OCI-LY7 (cell line): ENCODE data around the gene MINDY4. TPM values are rescaled to one million over a fixed set of nuclear protein-coding genes. Genes with fewer than 3 reads are reported as not detected.

Experiments
- BruUV-seq: library from RNA; stranded (reverse); fragments of 400-500 nt; replicated peaks from 2 replicates; lab custom pipeline; 2021; lab: Mats Ljungman, UMichigan
- CTCF ChIA-PET: fragments of 300-600 bp; sonication (Branson Sonifier 250); formaldehyde crosslinking; loops from one replicate; lab custom pipeline; 2022; ENCODE audit warnings: antibody characterized with exemption; ENCODE audit not compliant: unreplicated experiment; lab: Charles Lee
- POLR2A ChIA-PET: fragments of 300-600 bp; sonication (Branson Sonifier 250); formaldehyde crosslinking; loops from one replicate; lab custom pipeline; 2022; ENCODE audit warnings: antibody characterized with exemption; lab: Charles Lee
- DNase-seq: peaks from one replicate; pipeline ENCODE4 v3.0.0-alpha.2; 2015; ENCODE audit warnings: low spot score
- H2AFZ ChIP-seq: fragments of 200-600 bp; sonication (generic), shearing (Covaris generic); 2 replicates; pipeline ENCODE4 v1.6.1; 2014; ENCODE audit warnings: mild to moderate bottlenecking, antibody characterized with exemption, low read length, moderate library complexity
- H3K27ac ChIP-seq: fragments of 200-600 bp; sonication (generic); 2 replicates; pipeline ENCODE4 v1.5.1; 2014; ENCODE audit warnings: mixed run types, low read depth, mild to moderate bottlenecking, moderate library complexity, low read length, inconsistent platforms; ENCODE audit not compliant: poor library complexity, severe bottlenecking
- H3K36me3 ChIP-seq: fragments of 200-600 bp; sonication (generic); 2 replicates; pipeline ENCODE4 v1.6.1; 2014; ENCODE audit warnings: mild to moderate bottlenecking, antibody characterized with exemption, low read length, moderate library complexity, mixed read lengths; ENCODE audit not compliant: insufficient read depth
- H3K4me1 ChIP-seq: fragments of 200-600 bp; sonication (generic); 2 replicates; pipeline ENCODE4 v1.5.1; 2014; ENCODE audit warnings: mild to moderate bottlenecking, low read length; ENCODE audit not compliant: insufficient read depth, poor library complexity, severe bottlenecking
- H3K4me2 ChIP-seq: fragments of 200-600 bp; sonication (generic); 2 replicates; pipeline ENCODE4 v1.6.1; 2014; ENCODE audit warnings: mild to moderate bottlenecking, low read length
- H3K4me3 ChIP-seq: fragments of 200-600 bp; sonication (generic); 2 replicates; pipeline ENCODE4 v1.5.1; 2014; ENCODE audit warnings: mild to moderate bottlenecking, low read depth, low read length; ENCODE audit not compliant: poor library complexity, severe bottlenecking
- H3K79me2 ChIP-seq: fragments of 200-600 bp; sonication (generic); 2 replicates; pipeline ENCODE4 v1.6.1; 2016; ENCODE audit warnings: low read depth, mild to moderate bottlenecking, low read length, moderate library complexity, mixed read lengths; ENCODE audit not compliant: insufficient read depth
- H3K9me2 ChIP-seq: fragments of 200-600 bp; sonication (generic); 2 replicates; pipeline ENCODE4 v1.6.1; 2016; ENCODE audit warnings: mild to moderate bottlenecking, low read length, mixed read lengths; ENCODE audit not compliant: insufficient read depth
- H3K9me3 ChIP-seq: fragments of 200-600 bp; sonication (generic); 2 replicates; pipeline ENCODE4 v1.6.1; 2014; ENCODE audit warnings: mild to moderate bottlenecking, mixed run types, low read length, mixed read lengths
- H4K20me1 ChIP-seq: fragments of 200-600 bp; sonication (generic); 2 replicates; pipeline ENCODE4 v1.6.1; 2014; ENCODE audit warnings: mild to moderate bottlenecking, antibody characterized with exemption, low read length, moderate library complexity, mixed read lengths; ENCODE audit not compliant: insufficient read depth
- EZH2phosphoT487 ChIP-seq: fragments of 200-600 bp; sonication (generic); IDR thresholded peaks from 2 replicates; pipeline ENCODE4 v1.6.1; 2018; ENCODE audit warnings: low read depth, borderline replicate concordance, mild to moderate bottlenecking, mixed run types, antibody characterized with exemption, low read length, moderate library complexity, mixed read lengths
- intact Hi-C: fragments of 100-400 bp; cut with micrococcal nuclease; formaldehyde crosslinking; loops from one replicate; pipeline ENCODE4 v1.10.0; 2022; ENCODE audit not compliant: unreplicated experiment
- total RNA-seq, 2 experiments: library from RNA; depleted of rRNA in 1 of 2; stranded (reverse); fragments of >200 nt in 1 of 2; shearing (Covaris generic) in 1 of 2; gene quantifications; 2 replicates each; pipeline ENCODE4 v1.2.3, GENCODE V29; 2014 to 2022
- TF ChIP-seq, protein P1 (sequence below): fragments of 200-600 bp; sonication (generic); conservative IDR thresholded peaks from 2 replicates; pipeline ENCODE4 v1.5.1; 2014; ENCODE audit warnings: mild to moderate bottlenecking, antibody characterized with exemption, low read length, moderate library complexity, mixed read lengths

Gene MINDY4
- total RNA-seq, 2 experiments from 2014 or later = 0.86 TPM; not detected in 1

DNA sequence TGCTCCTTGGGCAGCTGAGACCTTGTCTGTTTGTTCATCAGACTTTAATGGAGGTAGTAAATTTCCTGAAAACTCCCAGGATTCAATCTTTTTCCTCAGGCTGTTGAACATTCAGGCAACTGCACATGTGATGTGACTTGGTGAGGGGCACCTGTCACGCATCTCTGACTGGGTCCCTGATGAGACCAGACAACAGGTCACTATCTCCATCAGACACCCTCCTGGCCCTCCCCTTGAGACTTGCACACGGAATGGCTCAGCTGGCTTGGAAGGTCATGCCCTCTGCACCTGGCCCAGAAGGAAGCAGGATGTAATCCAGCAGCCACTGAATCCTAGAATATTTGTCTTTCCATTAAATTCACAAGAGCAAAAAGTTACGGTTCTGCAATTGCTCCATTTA is 156.3 kb downstream of the MINDY4 start:
- no peak overlapping the region for H2AFZ ChIP-seq
- H3K9me3 ChIP-seq = no peaks in the 10 kb centered on the region
- TF ChIP-seq, protein P1, sequence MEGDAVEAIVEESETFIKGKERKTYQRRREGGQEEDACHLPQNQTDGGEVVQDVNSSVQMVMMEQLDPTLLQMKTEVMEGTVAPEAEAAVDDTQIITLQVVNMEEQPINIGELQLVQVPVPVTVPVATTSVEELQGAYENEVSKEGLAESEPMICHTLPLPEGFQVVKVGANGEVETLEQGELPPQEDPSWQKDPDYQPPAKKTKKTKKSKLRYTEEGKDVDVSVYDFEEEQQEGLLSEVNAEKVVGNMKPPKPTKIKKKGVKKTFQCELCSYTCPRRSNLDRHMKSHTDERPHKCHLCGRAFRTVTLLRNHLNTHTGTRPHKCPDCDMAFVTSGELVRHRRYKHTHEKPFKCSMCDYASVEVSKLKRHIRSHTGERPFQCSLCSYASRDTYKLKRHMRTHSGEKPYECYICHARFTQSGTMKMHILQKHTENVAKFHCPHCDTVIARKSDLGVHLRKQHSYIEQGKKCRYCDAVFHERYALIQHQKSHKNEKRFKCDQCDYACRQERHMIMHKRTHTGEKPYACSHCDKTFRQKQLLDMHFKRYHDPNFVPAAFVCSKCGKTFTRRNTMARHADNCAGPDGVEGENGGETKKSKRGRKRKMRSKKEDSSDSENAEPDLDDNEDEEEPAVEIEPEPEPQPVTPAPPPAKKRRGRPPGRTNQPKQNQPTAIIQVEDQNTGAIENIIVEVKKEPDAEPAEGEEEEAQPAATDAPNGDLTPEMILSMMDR = no peak
- no peak for TF ChIP-seq EZH2phosphoT487
- ChIA-PET CTCF (no interaction called here), POLR2A (no interaction called here)
- H3K9me2 ChIP-seq = no peaks in the 10 kb centered on the region
- no TSS peak for BruUV-seq
- H3K4me2 ChIP-seq = no peak overlapping the region
- H3K36me3 ChIP-seq = no peaks in the 10 kb centered on the region
- no peaks in the 10 kb centered on the region for H3K4me1 ChIP-seq
- H3K4me3 ChIP-seq = no peak overlapping the region
- H4K20me1 ChIP-seq = no peaks in the 10 kb centered on the region
- H3K79me2 ChIP-seq = no peaks in the 10 kb centered on the region
- no peak overlapping the region for H3K27ac ChIP-seq
- intact Hi-C loops = no loop called here
- no peak for DNase-seq

DNA sequence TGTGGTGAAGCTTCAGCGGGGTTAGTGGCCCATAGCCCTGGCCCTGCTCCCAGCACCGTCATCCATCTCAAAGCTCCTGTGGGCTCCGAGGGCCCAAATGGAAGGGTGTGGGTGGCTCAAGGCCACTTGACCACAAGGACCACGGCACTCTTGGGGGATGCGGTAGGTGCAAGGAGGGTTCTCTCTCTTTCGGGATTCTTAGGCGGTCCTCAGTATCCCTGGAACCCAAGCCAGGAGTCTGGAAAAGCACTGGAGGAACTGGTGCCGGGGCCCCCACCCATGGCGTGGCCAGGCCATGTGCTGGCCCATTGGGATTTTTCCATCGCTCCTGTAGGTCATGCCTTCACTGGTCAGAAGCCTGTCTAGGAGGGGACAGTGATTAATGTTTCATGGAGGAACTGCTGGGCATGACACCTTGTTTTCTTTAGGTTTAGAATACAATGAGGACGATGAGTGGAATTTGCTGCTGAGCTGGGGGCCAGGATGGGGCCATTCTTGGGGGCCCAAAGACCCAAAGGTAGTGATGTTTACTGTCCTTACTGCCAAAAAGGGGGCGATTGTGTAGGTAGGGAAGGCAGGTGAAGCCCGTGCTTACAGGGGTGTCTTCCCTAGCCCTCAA is 157.1 kb downstream of the MINDY4 start:
- POLR2A ChIA-PET = no interaction called here
- Histone ChIP-seq H3K9me3 (no peaks in the 10 kb centered on the region), H3K4me3 (no peak overlapping the region), H4K20me1 (no peaks in the 10 kb centered on the region), H3K27ac (no peak overlapping the region), H3K36me3 (no peaks in the 10 kb centered on the region), H2AFZ (no peak overlapping the region), H3K4me2 (no peak overlapping the region), H3K4me1 (no peaks in the 10 kb centered on the region), H3K9me2 (no peaks in the 10 kb centered on the region), H3K79me2 (no peaks in the 10 kb centered on the region)
- CTCF ChIA-PET = no interaction called here
- TF ChIP-seq, protein P1 = no peak
- TF ChIP-seq EZH2phosphoT487 = no peak
- no peak for DNase-seq
- BruUV-seq = no TSS peak
- intact Hi-C loops = no loop called here

DNA sequence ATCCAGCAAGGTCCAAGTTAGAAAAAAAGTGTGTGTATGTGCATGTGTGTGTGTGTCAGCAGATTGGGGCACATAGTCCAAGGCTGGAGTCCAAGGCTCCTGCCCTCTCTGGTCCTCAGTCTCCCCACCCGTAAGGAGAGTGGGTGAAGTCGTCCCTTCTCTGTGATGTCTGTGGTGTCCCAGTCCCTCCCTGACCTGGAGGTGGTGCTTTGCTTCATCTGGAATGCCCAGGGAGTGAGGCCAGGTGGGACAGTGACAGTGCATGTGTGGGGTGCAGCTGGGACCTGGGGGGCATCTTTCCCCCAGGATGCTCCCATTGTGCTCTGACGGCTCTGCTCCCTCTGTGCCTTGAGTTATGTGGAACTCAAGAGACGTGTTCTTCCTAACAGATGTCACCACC is 158.5 kb downstream of the MINDY4 start:
- no peaks in the 10 kb centered on the region for H3K79me2 ChIP-seq
- H3K9me2 ChIP-seq = no peaks in the 10 kb centered on the region
- intact Hi-C loops = no loop called here
- no peak for DNase-seq
- no peaks in the 10 kb centered on the region for H3K36me3 ChIP-seq
- BruUV-seq = no TSS peak
- TF ChIP-seq EZH2phosphoT487 = no peak
- TF ChIP-seq, protein P1 = no peak
- no peaks in the 10 kb centered on the region for H3K9me3 ChIP-seq
- H4K20me1 ChIP-seq = no peaks in the 10 kb centered on the region
- H3K4me3 ChIP-seq = no peak overlapping the region
- no peaks in the 10 kb centered on the region for H3K4me1 ChIP-seq
- H3K27ac ChIP-seq = no peak overlapping the region
- no peak overlapping the region for H2AFZ ChIP-seq
- ChIA-PET POLR2A (interaction anchor here (0.7 to 1.3 kb wide), 3 partner anchors 72 to 116 kb away, joined by 3 to 4 read pairs (median 3); no protein-coding TSS in a partner anchor), CTCF (no interaction called here)
- H3K4me2 ChIP-seq = no peak overlapping the region
